GOT3 (cell line): ENCODE data around the gene KRCC1.
"Not testable (repeated sequence)": the region's sequence is repeated elsewhere in the genome, so short reads cannot be mapped to it uniquely, and the experiment has no call there.

Experiments used
- DNase-seq: peaks from one replicate; lab custom pipeline; 2025; ENCODE audit warnings: mixed read lengths; lab: John Stamatoyannopoulos, UW

KRCC1 gene

DNA sequence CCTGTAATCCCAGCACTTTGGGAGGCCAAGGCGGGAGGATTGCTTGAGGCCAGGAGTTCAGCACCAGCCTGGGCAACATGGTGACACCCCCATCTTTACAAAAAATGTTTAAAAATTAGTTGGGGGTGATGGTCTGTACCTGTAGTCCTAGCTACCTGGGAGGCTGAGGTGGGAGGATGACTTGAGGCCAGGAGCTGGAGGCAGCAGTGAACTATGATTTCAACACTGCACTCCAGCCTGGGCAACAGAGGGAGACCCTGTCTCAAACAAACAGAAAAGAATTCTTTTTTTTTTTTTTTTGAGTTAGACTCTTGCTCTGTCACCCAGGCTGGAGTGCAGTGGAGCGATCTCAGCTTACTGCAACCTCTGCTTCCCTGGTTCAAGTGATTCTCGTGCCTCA is 55.1 kb downstream of the KRCC1 start:
- DNase-seq, result not testable (repeated sequence)

DNA sequence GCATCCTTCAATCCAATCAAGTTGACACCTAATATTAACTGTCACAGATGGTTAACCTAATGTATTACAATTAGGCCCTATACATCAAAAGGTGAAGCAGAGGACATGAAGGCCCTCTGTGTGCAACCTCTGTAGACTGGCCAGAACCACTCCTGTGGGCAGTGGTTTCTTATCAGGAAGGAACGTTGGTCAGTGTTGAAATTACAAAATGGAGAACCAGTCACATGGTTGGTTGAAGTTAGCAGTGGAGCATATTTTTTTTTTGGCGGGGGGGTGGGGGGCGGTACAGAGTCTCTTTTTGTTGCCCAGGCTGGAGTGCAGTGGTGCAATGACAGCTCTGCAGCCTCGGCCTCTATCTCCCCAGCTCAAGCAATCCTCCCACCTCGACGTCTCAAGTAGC is 59.0 kb downstream of the KRCC1 start:
- DNase-seq, result no peak

DNA sequence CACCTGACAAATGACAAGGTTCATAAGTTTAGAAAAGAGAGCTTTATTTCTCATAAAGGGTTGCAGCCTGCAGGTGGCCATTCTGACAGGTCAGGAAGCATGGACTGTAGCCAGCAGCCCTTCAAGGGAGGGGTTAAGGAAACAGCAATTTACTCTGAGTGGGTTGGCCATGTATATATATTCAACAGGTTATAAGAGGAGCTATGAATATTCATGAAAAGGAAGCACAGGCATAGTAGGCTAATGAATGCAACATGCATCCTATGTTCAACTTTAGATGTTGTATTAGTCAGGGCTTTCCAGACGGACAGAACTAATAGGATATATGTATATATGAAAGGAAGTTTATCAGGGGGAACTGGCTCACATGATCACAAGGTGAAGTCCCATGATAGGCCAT is 59.8 kb downstream of the KRCC1 start:
- no peak for DNase-seq

DNA sequence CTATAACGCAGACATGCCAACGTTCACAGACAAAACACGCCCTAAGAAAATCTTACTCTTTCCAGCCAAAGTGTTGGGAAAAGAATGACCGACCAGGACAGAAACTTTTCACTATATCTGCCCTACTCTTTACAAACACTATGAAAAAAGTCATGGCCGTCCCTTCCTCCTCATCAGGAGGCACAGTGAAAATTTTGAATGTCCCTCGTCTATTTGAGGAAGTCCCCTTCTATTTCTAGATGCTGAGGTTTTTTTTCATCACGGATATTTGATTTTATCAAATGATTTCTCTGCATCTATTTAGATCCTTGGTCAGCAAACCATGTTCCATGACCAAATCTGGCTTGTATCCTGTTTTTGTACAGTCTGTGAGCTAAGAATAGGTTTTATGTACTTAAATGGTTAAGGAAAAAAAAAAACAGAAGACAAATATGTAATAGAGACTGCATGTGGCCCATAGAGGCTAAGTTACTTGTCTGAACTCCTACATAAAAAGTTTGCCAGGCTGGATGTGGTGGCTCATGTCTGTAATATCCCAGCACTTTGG is 61.2 kb downstream of the KRCC1 start:
- not testable (repeated sequence) for DNase-seq

DNA sequence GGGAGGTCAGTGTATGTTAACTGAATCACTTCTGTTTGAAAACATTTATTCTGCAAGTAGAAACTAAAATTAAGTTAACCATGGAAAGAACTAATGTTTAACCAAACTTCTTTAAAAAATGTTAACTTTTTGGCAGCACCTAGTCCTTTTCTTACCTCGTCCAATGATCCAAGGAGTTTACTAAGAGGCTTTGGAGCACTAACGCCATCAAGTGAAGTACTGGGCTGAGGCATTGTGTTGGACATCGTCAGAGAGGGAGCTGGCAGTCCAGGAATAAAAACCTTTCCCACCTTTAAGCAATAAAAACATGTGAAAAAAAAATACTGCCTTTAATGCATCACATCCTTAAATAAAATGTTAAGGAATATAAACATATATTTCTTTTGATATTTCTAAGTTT is 63.0 kb downstream of the KRCC1 start:
- DNase-seq, result not testable (repeated sequence)

DNA sequence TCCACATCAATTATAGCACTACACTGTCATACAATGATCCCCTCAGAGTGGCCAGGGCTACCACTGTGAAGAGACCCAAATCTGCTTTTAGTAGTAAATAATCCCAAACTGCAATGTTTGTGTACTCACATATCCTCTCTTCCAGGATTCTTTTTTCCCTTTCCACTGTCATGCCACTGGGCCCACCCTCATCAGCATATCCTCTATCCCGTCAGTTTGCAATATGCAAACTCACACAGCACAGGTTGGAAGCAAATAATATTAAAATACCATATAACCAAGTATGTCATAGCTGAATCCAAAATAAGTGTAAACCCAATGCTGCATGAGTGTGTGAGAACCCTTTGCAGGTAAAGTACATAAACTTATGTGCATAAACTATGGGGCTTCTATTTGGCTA is 68.1 kb downstream of the KRCC1 start:
- not testable (repeated sequence) for DNase-seq

DNA sequence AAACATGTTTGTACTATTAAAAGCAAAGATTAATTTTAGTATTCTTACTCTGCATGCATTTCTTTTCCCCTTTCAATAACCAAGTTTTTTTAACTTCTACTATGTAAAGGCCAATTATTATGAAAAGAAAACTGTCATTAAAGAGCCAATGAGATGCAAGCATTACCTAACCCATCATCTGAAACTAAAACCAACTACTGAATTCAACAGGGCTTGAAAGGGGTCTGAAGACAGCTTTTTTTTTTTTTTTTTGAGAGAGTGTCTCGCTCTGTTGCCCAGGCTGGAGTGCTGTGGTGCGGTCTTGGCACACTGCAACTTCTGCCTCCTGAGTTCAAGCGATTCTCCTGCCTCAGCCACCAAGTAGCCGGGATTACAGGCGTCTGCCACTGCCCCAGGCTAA is 69.7 kb downstream of the KRCC1 start:
- not testable (repeated sequence) for DNase-seq

DNA sequence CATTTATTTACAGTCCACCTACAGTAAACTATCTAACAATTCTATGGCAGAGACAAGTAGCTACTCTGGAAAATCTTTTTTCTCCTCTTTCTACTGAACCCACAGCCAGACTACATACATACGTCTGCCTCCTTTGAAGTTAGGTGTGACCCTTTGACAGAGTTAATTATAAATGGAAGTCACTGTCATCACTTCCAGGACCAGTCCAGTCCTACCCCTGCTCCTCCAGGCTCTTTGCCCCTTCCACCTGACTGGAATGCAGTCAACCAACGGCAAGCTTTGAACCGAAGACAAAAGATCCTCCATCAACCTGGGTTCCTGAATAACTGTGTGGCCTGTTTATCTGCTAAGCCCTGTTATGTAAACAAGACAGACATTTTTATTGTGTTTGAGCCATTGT is 74.4 kb downstream of the KRCC1 start:
- DNase-seq, result not testable (repeated sequence)
